ENCODE data around the gene TBX1.

Gene TBX1

GRCh38 chr22:19760058-19760950 is at the start of gene TBX1:
Gene TBX1 (plus strand): TSS chr22:19760778. CDS start chr22:19760844, 66 bp downstream.
- DNase-seq (ENCODE audit: low read depth) = no peak

- no peak for DNase-seq (ENCODE audit: low read depth)
These were observed 47.3 kb upstream of the TBX1 start for GRCh38 chr22:19713245-19713644.

- DNase-seq (ENCODE audit: low read depth) = no peak
These were observed 46.8 kb upstream of the TBX1 start for GRCh38 chr22:19713650-19714311.

GRCh38 chr22:19714312-19715187 is 46.0 kb upstream of the TBX1 start, which contains the start of gene SEPTIN5:
Gene SEPTIN5 (plus strand): TSS chr22:19714503. CDS start chr22:19714589, 86 bp downstream.
- no peak for DNase-seq (ENCODE audit: low read depth)

GRCh38 chr22:19715188-19715930 is 45.2 kb upstream of the TBX1 start:
- no peak for DNase-seq (ENCODE audit: low read depth)

GRCh38 chr22:19716041-19716828 is 44.3 kb upstream of the TBX1 start:
- no peak for DNase-seq (ENCODE audit: low read depth)

GRCh38 chr22:19716829-19717105 is 43.8 kb upstream of the TBX1 start:
- DNase-seq (ENCODE audit: low read depth) = no peak

GRCh38 chr22:19717181-19717580 is 43.4 kb upstream of the TBX1 start:
- no peak for DNase-seq (ENCODE audit: low read depth)

GRCh38 chr22:19717691-19718455 is 42.7 kb upstream of the TBX1 start:
- peak; percentile 35 for DNase-seq (ENCODE audit: low read depth)

GRCh38 chr22:19718456-19719049 is 42.0 kb upstream of the TBX1 start:
- DNase-seq (ENCODE audit: low read depth) = no peak

- DNase-seq (ENCODE audit: low read depth) = no peak
These were observed 41.5 kb upstream of the TBX1 start for GRCh38 chr22:19719050-19719482.

GRCh38 chr22:19719488-19720021 is 41.0 kb upstream of the TBX1 start:
- no peak for DNase-seq (ENCODE audit: low read depth)

GRCh38 chr22:19720150-19720827 is 40.3 kb upstream of the TBX1 start:
- DNase-seq (ENCODE audit: low read depth) = no peak

GRCh38 chr22:19720999-19721329 is 39.6 kb upstream of the TBX1 start:
- DNase-seq (ENCODE audit: low read depth) = no peak

GRCh38 chr22:19721330-19722177 is 39.0 kb upstream of the TBX1 start:
- no peak for DNase-seq (ENCODE audit: low read depth)

GRCh38 chr22:19722178-19722981 is 38.2 kb upstream of the TBX1 start:
- no peak for DNase-seq (ENCODE audit: low read depth)

GRCh38 chr22:19722982-19723231 is 37.7 kb upstream of the TBX1 start:
- DNase-seq (ENCODE audit: low read depth) = no peak
